Measurements from ENCODE around the gene MRPL51.
A peak's percentile ranks its signal among the peaks of the same experiment; 100 is the strongest.
"Not testable (repeated sequence)": the region's sequence is repeated elsewhere in the genome, so short reads cannot be mapped to it uniquely, and the experiment has no call there.

MRPL51 gene

GRCh38 chr12:6493497-6494257 lies 615 bp upstream of the MRPL51 start, which contains the start of gene NCAPD2:
Gene NCAPD2, plus strand, starts transcription at chr12:6494102. Its CDS starts 997 bp downstream, at chr12:6495099.
- no peak within 1 kb of the TSS for H2BK12ac ChIP-seq (ENCODE audit: low read length)
- no peak within 1 kb of the TSS for H2BK120ac ChIP-seq (ENCODE audit: low read depth, low read length)
- H3K4ac ChIP-seq (ENCODE audit: low read length), result no peak within 1 kb of the TSS
- H2AFZ ChIP-seq (ENCODE audit: low read length), result peak within 1 kb of the TSS; percentile 90
- WGBS, 2 donors (ENCODE audit: extremely low coverage in 2 of 2, insufficient read length in 2 of 2, insufficient replicate concordance in 1 of 2), result no CpG with 5 or more reads among the region's 49 CpGs
- no peak within 1 kb of the TSS for H2AK5ac ChIP-seq (ENCODE audit: low read depth, low read length)
- peak within 1 kb of the TSS; percentile 91 for H3K18ac ChIP-seq (ENCODE audit: low read length)
- H3K79me1 ChIP-seq (ENCODE audit: low read depth, low read length), result peaks cover 4% of the 10 kb centered on the region
- H2BK15ac ChIP-seq (ENCODE audit: low read length), result no peak within 1 kb of the TSS
- no peak within 1 kb of the TSS for H3K14ac ChIP-seq (ENCODE audit: low read length)
- H3K27ac ChIP-seq (replicated peaks; ENCODE audit: low read length), result peak within 1 kb of the TSS; percentile 88
- H2BK5ac ChIP-seq (ENCODE audit: low read length), result no peak within 1 kb of the TSS
- peak within 1 kb of the TSS; percentile 78 to 91 for H3K4me3 ChIP-seq (ENCODE audit: low read length in 2 of 2)
- peaks cover 15 to 57% of the 10 kb centered on the region in 2 donors for H3K36me3 ChIP-seq (replicated peaks in 1 of 2; ENCODE audit: control insufficient read depth in 2 of 2, insufficient read depth in 2 of 2, low read length in 2 of 2)
- H3K9me3 ChIP-seq (replicated peaks in 1 of 2; ENCODE audit: control insufficient read depth in 2 of 2, insufficient read depth in 1 of 2, low read depth in 1 of 2, low read length in 2 of 2), result no peaks in the 10 kb centered on the region
- peaks cover 11 to 15% of the 10 kb centered on the region in 2 donors for H3K4me1 ChIP-seq (ENCODE audit: control insufficient read depth in 2 of 2, insufficient read depth in 1 of 2, low read depth in 1 of 2, low read length in 2 of 2)
- peak within 1 kb of the TSS; percentile 25 for H4K91ac ChIP-seq (ENCODE audit: low read depth, low read length, poor library complexity)
- peak within 1 kb of the TSS; percentile 85 for H3K9ac ChIP-seq (ENCODE audit: low read depth, low read length, poor library complexity)
- H3K4me2 ChIP-seq (ENCODE audit: insufficient read depth, low read length, poor library complexity, severe bottlenecking), result peak within 1 kb of the TSS; percentile 81
- peak; percentile 93 for DNase-seq (ENCODE audit: low spot score)
- peak within 1 kb of the TSS; percentile 43 for H3K23ac ChIP-seq (ENCODE audit: low read depth, low read length, poor library complexity)
- no peaks in the 10 kb centered on the region for H3K27me3 ChIP-seq (ENCODE audit: control insufficient read depth in 3 of 3, insufficient read depth in 3 of 3, low read depth in 1 of 3, low read length in 3 of 3)
- peak within 1 kb of the TSS; percentile 4 for H4K8ac ChIP-seq (ENCODE audit: low read depth, low read length)

GRCh38 chr12:6490673-6491072 lies 2.4 kb downstream of the MRPL51 start:
- H2BK120ac ChIP-seq (ENCODE audit: low read depth, low read length); H2AK5ac ChIP-seq (ENCODE audit: low read depth, low read length): not testable (repeated sequence)

GRCh38 chr12:6489449-6489848 lies 3.6 kb downstream of the MRPL51 start:
- H3K79me1 ChIP-seq (ENCODE audit: low read depth, low read length), result peaks cover 4% of the 10 kb centered on the region
- no peak overlapping the region for H3K4me2 ChIP-seq (ENCODE audit: insufficient read depth, low read length, poor library complexity, severe bottlenecking)
- no CpG with 5 or more reads among the region's 4 CpGs for WGBS, 2 donors (ENCODE audit: extremely low coverage in 2 of 2, insufficient read length in 2 of 2, insufficient replicate concordance in 1 of 2)
- H3K36me3 ChIP-seq (replicated peaks in 1 of 2; ENCODE audit: control insufficient read depth in 2 of 2, insufficient read depth in 2 of 2, low read length in 2 of 2), result peaks cover 4 to 17% of the 10 kb centered on the region in 2 donors
- H2BK5ac ChIP-seq (ENCODE audit: low read length), result no peak overlapping the region
- H3K9me3 ChIP-seq (replicated peaks in 1 of 2; ENCODE audit: control insufficient read depth in 2 of 2, insufficient read depth in 1 of 2, low read depth in 1 of 2, low read length in 2 of 2), result no peaks in the 10 kb centered on the region
- no peak overlapping the region for H3K18ac ChIP-seq (ENCODE audit: low read length)
- H2BK15ac ChIP-seq (ENCODE audit: low read length), result no peak overlapping the region
- peaks cover under 1 to 2% of the 10 kb centered on the region in 2 donors for H3K4me1 ChIP-seq (ENCODE audit: control insufficient read depth in 2 of 2, insufficient read depth in 1 of 2, low read depth in 1 of 2, low read length in 2 of 2)
- no peak overlapping the region for H3K4ac ChIP-seq (ENCODE audit: low read length)
- no peak overlapping the region for H2AFZ ChIP-seq (ENCODE audit: low read length)
- H3K27me3 ChIP-seq (ENCODE audit: control insufficient read depth in 3 of 3, insufficient read depth in 3 of 3, low read depth in 1 of 3, low read length in 3 of 3), result no peaks in the 10 kb centered on the region
- H3K9ac ChIP-seq (ENCODE audit: low read depth, low read length, poor library complexity), result no peak overlapping the region
- no peak overlapping the region for H4K8ac ChIP-seq (ENCODE audit: low read depth, low read length)
- no peak overlapping the region for H4K91ac ChIP-seq (ENCODE audit: low read depth, low read length, poor library complexity)
- DNase-seq (ENCODE audit: low spot score), result no peak
- H3K14ac ChIP-seq (ENCODE audit: low read length), result no peak overlapping the region
- no peak overlapping the region for H3K27ac ChIP-seq (replicated peaks; ENCODE audit: low read length)
- H3K23ac ChIP-seq (ENCODE audit: low read depth, low read length, poor library complexity), result no peak overlapping the region
- no peak overlapping the region for H2BK120ac ChIP-seq (ENCODE audit: low read depth, low read length)
- no peak overlapping the region for H2BK12ac ChIP-seq (ENCODE audit: low read length)
- no peak overlapping the region for H3K4me3 ChIP-seq (ENCODE audit: low read length in 2 of 2)
- H2AK5ac ChIP-seq (ENCODE audit: low read depth, low read length), result no peak overlapping the region

More at GRCh38 chr12:6490673-6491072, 2.4 kb downstream of the MRPL51 start:
- H2BK15ac ChIP-seq (ENCODE audit: low read length); H3K4ac ChIP-seq (ENCODE audit: low read length); H3K27ac ChIP-seq (replicated peaks; ENCODE audit: low read length); H3K18ac ChIP-seq (ENCODE audit: low read length); H3K4me1 ChIP-seq (ENCODE audit: control insufficient read depth in 2 of 2, insufficient read depth in 1 of 2, low read depth in 1 of 2, low read length in 2 of 2); H3K14ac ChIP-seq (ENCODE audit: low read length); H3K9ac ChIP-seq (ENCODE audit: low read depth, low read length, poor library complexity); H2BK12ac ChIP-seq (ENCODE audit: low read length); H2BK5ac ChIP-seq (ENCODE audit: low read length); H3K4me2 ChIP-seq (ENCODE audit: insufficient read depth, low read length, poor library complexity, severe bottlenecking); H4K8ac ChIP-seq (ENCODE audit: low read depth, low read length); H4K91ac ChIP-seq (ENCODE audit: low read depth, low read length, poor library complexity); H3K23ac ChIP-seq (ENCODE audit: low read depth, low read length, poor library complexity); H3K27me3 ChIP-seq (ENCODE audit: control insufficient read depth in 3 of 3, insufficient read depth in 3 of 3, low read depth in 1 of 3, low read length in 3 of 3); H2AFZ ChIP-seq (ENCODE audit: low read length); H3K4me3 ChIP-seq (ENCODE audit: low read length in 2 of 2); H3K9me3 ChIP-seq (replicated peaks in 1 of 2; ENCODE audit: control insufficient read depth in 2 of 2, insufficient read depth in 1 of 2, low read depth in 1 of 2, low read length in 2 of 2); DNase-seq (ENCODE audit: low spot score); H3K79me1 ChIP-seq (ENCODE audit: low read depth, low read length): not testable (repeated sequence)
- WGBS, 2 donors (ENCODE audit: extremely low coverage in 2 of 2, insufficient read length in 2 of 2, insufficient replicate concordance in 1 of 2), result no CpG with 5 or more reads among the region's 1 CpG
- peaks cover 8 to 28% of the 10 kb centered on the region in 2 donors for H3K36me3 ChIP-seq (replicated peaks in 1 of 2; ENCODE audit: control insufficient read depth in 2 of 2, insufficient read depth in 2 of 2, low read length in 2 of 2)

DNA sequence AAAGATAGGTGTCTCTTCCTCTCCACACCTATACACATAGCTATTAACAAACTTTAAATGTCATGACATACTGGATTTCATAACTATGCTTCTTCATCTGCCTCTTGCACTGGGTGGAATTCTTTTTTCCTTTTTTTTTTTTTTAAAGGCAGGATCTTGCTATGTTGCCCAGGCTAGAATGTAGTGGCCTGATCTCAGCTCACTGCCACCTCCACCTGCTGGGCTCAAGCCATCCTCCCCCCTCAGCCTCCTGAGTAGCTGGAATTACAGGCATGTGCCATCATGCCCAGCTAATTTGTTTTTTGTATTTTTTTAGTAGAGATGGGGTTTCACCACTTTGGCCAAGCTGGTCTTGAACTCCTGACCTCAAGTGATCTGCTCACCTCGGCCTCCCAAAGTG lies 4.8 kb downstream of the MRPL51 start:
- H3K27me3 ChIP-seq (ENCODE audit: control insufficient read depth in 3 of 3, insufficient read depth in 3 of 3, low read depth in 1 of 3, low read length in 3 of 3), result no peaks in the 10 kb centered on the region
- no peak overlapping the region for H3K14ac ChIP-seq (ENCODE audit: low read length)
- no peak overlapping the region for H2BK5ac ChIP-seq (ENCODE audit: low read length)
- no peak overlapping the region for H3K27ac ChIP-seq (replicated peaks; ENCODE audit: low read length)
- H3K4me3 ChIP-seq (ENCODE audit: low read length in 2 of 2), result no peak overlapping the region
- H3K4ac ChIP-seq (ENCODE audit: low read length), result no peak overlapping the region
- no CpG with 5 or more reads among the region's 1 CpG for WGBS, 2 donors (ENCODE audit: extremely low coverage in 2 of 2, insufficient read length in 2 of 2, insufficient replicate concordance in 1 of 2)
- H3K4me1 ChIP-seq (ENCODE audit: control insufficient read depth in 2 of 2, insufficient read depth in 1 of 2, low read depth in 1 of 2, low read length in 2 of 2), result peaks cover 0 to 2% of the 10 kb centered on the region in 2 donors
- no peak overlapping the region for H2BK120ac ChIP-seq (ENCODE audit: low read depth, low read length)
- H2BK12ac ChIP-seq (ENCODE audit: low read length), result no peak overlapping the region
- peaks cover 4 to 17% of the 10 kb centered on the region in 2 donors for H3K36me3 ChIP-seq (replicated peaks in 1 of 2; ENCODE audit: control insufficient read depth in 2 of 2, insufficient read depth in 2 of 2, low read length in 2 of 2)
- H3K18ac ChIP-seq (ENCODE audit: low read length), result no peak overlapping the region
- H3K23ac ChIP-seq (ENCODE audit: low read depth, low read length, poor library complexity), result no peak overlapping the region
- no peak overlapping the region for H2BK15ac ChIP-seq (ENCODE audit: low read length)
- H3K9me3 ChIP-seq (replicated peaks in 1 of 2; ENCODE audit: control insufficient read depth in 2 of 2, insufficient read depth in 1 of 2, low read depth in 1 of 2, low read length in 2 of 2), result no peaks in the 10 kb centered on the region
- H3K9ac ChIP-seq (ENCODE audit: low read depth, low read length, poor library complexity), result no peak overlapping the region
- peaks cover 4% of the 10 kb centered on the region for H3K79me1 ChIP-seq (ENCODE audit: low read depth, low read length)
- H4K8ac ChIP-seq (ENCODE audit: low read depth, low read length), result no peak overlapping the region
- no peak overlapping the region for H4K91ac ChIP-seq (ENCODE audit: low read depth, low read length, poor library complexity)
- no peak for DNase-seq (ENCODE audit: low spot score)
- no peak overlapping the region for H2AFZ ChIP-seq (ENCODE audit: low read length)
- no peak overlapping the region for H2AK5ac ChIP-seq (ENCODE audit: low read depth, low read length)
- H3K4me2 ChIP-seq (ENCODE audit: insufficient read depth, low read length, poor library complexity, severe bottlenecking), result no peak overlapping the region

Data from neuronal stem cell (in vitro differentiated cells).